HG03280 (cell line): Measurements from ENCODE around the gene ZBTB43.
"Not testable (repeated sequence)": the region's sequence is repeated elsewhere in the genome, so short reads cannot be mapped to it uniquely, and the experiment has no call there.

Source experiments
- ATAC-seq: cut with Tn5 transposase; IDR thresholded peaks from one replicate; pipeline ENCODE4 v1.9.1; 2021; ENCODE audit warnings: mild to moderate bottlenecking, moderate library complexity; ENCODE audit not compliant: unreplicated experiment

ZBTB43 gene, protein sequence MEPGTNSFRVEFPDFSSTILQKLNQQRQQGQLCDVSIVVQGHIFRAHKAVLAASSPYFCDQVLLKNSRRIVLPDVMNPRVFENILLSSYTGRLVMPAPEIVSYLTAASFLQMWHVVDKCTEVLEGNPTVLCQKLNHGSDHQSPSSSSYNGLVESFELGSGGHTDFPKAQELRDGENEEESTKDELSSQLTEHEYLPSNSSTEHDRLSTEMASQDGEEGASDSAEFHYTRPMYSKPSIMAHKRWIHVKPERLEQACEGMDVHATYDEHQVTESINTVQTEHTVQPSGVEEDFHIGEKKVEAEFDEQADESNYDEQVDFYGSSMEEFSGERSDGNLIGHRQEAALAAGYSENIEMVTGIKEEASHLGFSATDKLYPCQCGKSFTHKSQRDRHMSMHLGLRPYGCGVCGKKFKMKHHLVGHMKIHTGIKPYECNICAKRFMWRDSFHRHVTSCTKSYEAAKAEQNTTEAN

DNA sequence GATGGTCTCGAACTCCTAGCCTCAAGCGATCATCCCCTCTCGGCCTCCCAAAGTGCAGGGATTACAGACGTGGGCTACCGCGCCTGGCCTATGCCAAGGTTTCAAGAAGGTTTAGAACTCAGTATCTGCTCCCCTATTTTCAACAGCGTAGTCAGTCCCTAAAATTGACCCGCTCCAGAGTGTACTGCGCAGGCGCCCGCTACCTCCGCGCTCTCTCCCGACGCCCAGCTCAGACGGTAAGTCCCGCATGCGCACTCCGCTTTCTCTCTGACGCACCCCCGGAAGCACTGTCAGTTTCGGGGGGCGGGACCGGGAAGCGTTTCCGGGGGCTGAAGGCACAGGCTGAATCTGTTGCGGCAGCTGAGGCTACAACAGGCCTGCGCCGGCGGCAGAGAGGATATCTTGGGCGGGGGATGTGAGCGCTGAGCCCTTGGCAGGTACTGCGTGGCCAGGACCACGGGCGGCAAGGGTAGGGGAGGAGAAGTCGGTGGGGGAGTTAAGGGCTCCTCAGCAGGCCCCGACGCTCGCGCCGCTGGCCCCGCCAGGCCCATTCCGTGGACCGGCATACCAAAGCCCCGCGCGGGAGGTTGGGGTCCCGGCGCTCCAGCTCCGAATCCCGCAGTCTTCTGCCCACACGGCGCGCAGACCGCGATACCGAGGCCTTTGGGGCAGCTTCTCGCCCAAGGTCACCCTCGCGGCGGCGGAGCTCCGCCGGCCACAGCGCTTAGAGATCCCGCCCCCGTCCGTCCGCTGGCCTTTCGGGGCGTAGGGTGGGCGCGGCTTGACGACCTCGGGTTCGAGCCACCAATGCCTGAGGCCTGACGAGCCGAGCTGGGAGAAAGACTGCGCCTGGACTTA is at the start of gene ZBTB43:
Gene ZBTB43 (plus strand): TSS at position 345 of the 858 bp plus-strand sequence. CDS start 27,470 bp downstream, outside the sequence.
- ATAC-seq: peak; percentile 79

GRCh38 chr9:126755317-126755875 is 49.4 kb upstream of the ZBTB43 start:
- no peak for ATAC-seq

GRCh38 chr9:126756238-126756637 is 48.6 kb upstream of the ZBTB43 start:
- no peak for ATAC-seq

GRCh38 chr9:126756876-126757415 is 47.9 kb upstream of the ZBTB43 start:
- no peak for ATAC-seq

GRCh38 chr9:126758916-126759585 is 45.8 kb upstream of the ZBTB43 start:
- no peak for ATAC-seq

DNA sequence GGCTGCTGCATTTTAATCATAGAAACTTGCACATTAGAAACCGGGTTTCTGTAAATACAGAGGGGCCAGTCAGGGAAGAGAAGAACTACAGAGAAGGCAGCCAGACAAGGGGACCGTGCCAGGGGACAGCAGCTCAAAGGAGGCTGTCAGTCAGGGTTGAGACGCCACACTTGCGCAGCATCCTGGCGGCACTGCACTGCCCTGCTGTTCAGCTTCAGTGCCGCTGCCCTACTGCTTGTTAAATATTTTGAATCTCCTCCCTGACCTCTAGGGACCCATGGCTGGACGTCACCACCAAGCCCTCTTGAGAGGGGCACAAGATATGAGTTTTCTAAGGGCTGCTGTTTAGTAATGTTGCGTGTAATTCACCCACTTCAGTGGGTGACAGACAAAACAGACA is 43.6 kb upstream of the ZBTB43 start:
- ATAC-seq: no peak

GRCh38 chr9:126763130-126763764 is 41.6 kb upstream of the ZBTB43 start:
- no peak for ATAC-seq

GRCh38 chr9:126773004-126773607 is 31.7 kb upstream of the ZBTB43 start:
- no peak for ATAC-seq

DNA sequence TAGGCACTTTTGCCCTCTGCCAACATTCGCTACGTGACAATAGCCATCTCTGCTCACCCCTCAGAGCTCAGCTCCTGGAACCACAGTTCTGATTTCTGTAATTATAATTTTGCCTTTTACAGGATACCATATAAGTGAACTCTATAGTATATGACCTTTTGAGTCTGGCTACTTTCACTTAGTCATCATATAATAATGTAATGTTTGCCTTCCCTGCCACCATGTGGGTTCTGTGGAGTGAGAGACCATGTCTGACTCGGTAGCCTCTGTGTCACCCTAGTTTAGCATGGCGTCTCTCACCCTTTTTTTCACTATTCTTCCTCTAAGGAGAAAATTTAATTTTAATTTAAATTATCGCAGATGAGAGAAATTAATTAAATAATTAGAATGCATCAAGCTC is 28.9 kb upstream of the ZBTB43 start:
- ATAC-seq: no peak

GRCh38 chr9:126777733-126778132 is 27.1 kb upstream of the ZBTB43 start:
- ATAC-seq: no peak

- ATAC-seq: no peak
Observed at GRCh38 chr9:126778141-126778540, 26.7 kb upstream of the ZBTB43 start.

- ATAC-seq: not testable (repeated sequence)
Observed at GRCh38 chr9:126778696-126779095, 26.1 kb upstream of the ZBTB43 start.

- no peak for ATAC-seq
Observed at GRCh38 chr9:126781186-126782052, 23.4 kb upstream of the ZBTB43 start.

- no peak for ATAC-seq
Observed at GRCh38 chr9:126782053-126782388, 22.8 kb upstream of the ZBTB43 start.

GRCh38 chr9:126783949-126784348 is 20.9 kb upstream of the ZBTB43 start:
- no peak for ATAC-seq

GRCh38 chr9:126784401-126784800 is 20.4 kb upstream of the ZBTB43 start:
- ATAC-seq: no peak

GRCh38 chr9:126784841-126785240 is 20.0 kb upstream of the ZBTB43 start:
- ATAC-seq: not testable (repeated sequence)

- no peak for ATAC-seq
Observed at GRCh38 chr9:126788046-126788445, 16.8 kb upstream of the ZBTB43 start.
